DND-41 (cell line): ENCODE results near the gene PTCSC3.

Experiments
- ATAC-seq: fragments of 200-7000 bp; cut with Tn5 transposase; 3 replicates; pipeline ENCODE4 v1.9.1; 2021; ENCODE audit warnings: low read depth; ENCODE audit not compliant: insufficient read depth
- DNase-seq: peaks from one replicate; pipeline ENCODE4 v3.0.0-alpha.2; 2020
- H2AFZ ChIP-seq: 2 replicates; pipeline ENCODE4 v1.6.0; 2012; ENCODE audit warnings: low read depth, low read length
- H3K27ac ChIP-seq: 2 replicates; pipeline ENCODE4 v1.5.1; 2012; ENCODE audit warnings: low read length, inconsistent platforms
- H3K27me3 ChIP-seq: fragments of 200-600 bp; sonication (generic); 2 replicates; pipeline ENCODE4 v1.6.0; 2012; ENCODE audit warnings: low read length, mild to moderate bottlenecking, inconsistent platforms; ENCODE audit not compliant: insufficient read depth, poor library complexity
- H3K36me3 ChIP-seq: 2 replicates; pipeline ENCODE4 v1.5.1; 2012; ENCODE audit warnings: low read length, inconsistent platforms; ENCODE audit not compliant: insufficient read depth
- H3K4me1 ChIP-seq: 2 replicates; pipeline ENCODE4 v1.5.1; 2012; ENCODE audit warnings: mild to moderate bottlenecking, low read length; ENCODE audit not compliant: insufficient read depth
- H3K4me2 ChIP-seq: 2 replicates; pipeline ENCODE4 v1.6.0; 2012; ENCODE audit warnings: mild to moderate bottlenecking, moderate library complexity, low read length, inconsistent platforms; ENCODE audit not compliant: insufficient read depth
- H3K4me3 ChIP-seq, 2 experiments: fragments of 200-600 bp in 1 of 2; shearing (Covaris generic) in 1 of 2; 2 replicates each; pipeline ENCODE4 v1.5.1; 2012 to 2016; ENCODE audit warnings: inconsistent platforms in 2 of 2, low read length in 2 of 2, mild to moderate bottlenecking in 2 of 2, low read depth in 1 of 2, moderate library complexity in 1 of 2
- H3K79me2 ChIP-seq: 2 replicates; pipeline ENCODE4 v1.6.0; 2012; ENCODE audit warnings: low read length, inconsistent platforms; ENCODE audit not compliant: insufficient read depth
- H3K9ac ChIP-seq: 2 replicates; pipeline ENCODE4 v1.6.0; 2012; ENCODE audit warnings: low read depth, mild to moderate bottlenecking, inconsistent platforms, low read length, moderate library complexity
- H3K9me3 ChIP-seq: 2 replicates; pipeline ENCODE4 v1.5.1; 2012; ENCODE audit warnings: low read length, moderate library complexity, mild to moderate bottlenecking, inconsistent platforms; ENCODE audit not compliant: insufficient read depth, severe bottlenecking
- H4K20me1 ChIP-seq: 2 replicates; pipeline ENCODE4 v1.6.0; 2012; ENCODE audit warnings: low read length; ENCODE audit not compliant: insufficient read depth
- CTCF ChIP-seq: IDR thresholded peaks from 2 replicates; pipeline ENCODE4 v1.5.1; 2012; ENCODE audit warnings: borderline replicate concordance, low read length, moderate library complexity, mild to moderate bottlenecking; ENCODE audit not compliant: poor library complexity, severe bottlenecking; ENCODE audit errors: extremely low read depth
- EZH2 ChIP-seq: IDR thresholded peaks from 3 replicates; pipeline ENCODE4 v1.6.1; 2012; ENCODE audit warnings: borderline replicate concordance, low read depth, mild to moderate bottlenecking, moderate library complexity, low read length, inconsistent platforms; ENCODE audit not compliant: severe bottlenecking

Gene PTCSC3

GRCh38 chr14:36217027-36217426 lies 40.5 kb upstream of the PTCSC3 start:
- Histone ChIP-seq H3K36me3 (no peaks in the 10 kb centered on the region), H3K9ac (no peak overlapping the region), H3K4me3 (no peak overlapping the region), H3K27ac (no peak overlapping the region), H3K4me1 (no peaks in the 10 kb centered on the region), H3K27me3 (peaks cover 27% of the 10 kb centered on the region), H3K79me2 (no peaks in the 10 kb centered on the region), H4K20me1 (no peaks in the 10 kb centered on the region; the same call in 1 of the 2 replicates), H2AFZ (no peak overlapping the region), H3K4me2 (no peak overlapping the region), H3K9me3 (no peaks in the 10 kb centered on the region)
- DNase-seq (no peak), ATAC-seq (no peak)
- TF ChIP-seq CTCF (no peak), EZH2 (no peak)

GRCh38 chr14:36215217-36215598 lies 38.7 kb upstream of the PTCSC3 start:
- TF ChIP-seq EZH2 (no peak), CTCF (no peak)
- Histone ChIP-seq H3K27me3 (peaks cover 28% of the 10 kb centered on the region), H3K9ac (no peak overlapping the region), H3K4me1 (no peaks in the 10 kb centered on the region), H3K27ac (no peak overlapping the region), H3K36me3 (no peaks in the 10 kb centered on the region), H3K79me2 (no peaks in the 10 kb centered on the region), H4K20me1 (no peaks in the 10 kb centered on the region; the same call in 1 of the 2 replicates), H3K4me2 (no peak overlapping the region), H3K4me3 (no peak overlapping the region), H2AFZ (no peak overlapping the region), H3K9me3 (no peaks in the 10 kb centered on the region)
- no peak for DNase-seq
- ATAC-seq = no peak

GRCh38 chr14:36214476-36215216 lies 38.1 kb upstream of the PTCSC3 start:
- H3K27me3 ChIP-seq = peaks cover 28% of the 10 kb centered on the region

More at GRCh38 chr14:36214476-36215216, 38.1 kb upstream of the PTCSC3 start:
- H3K4me2 ChIP-seq = no peak overlapping the region
- no peak overlapping the region for H3K4me3 ChIP-seq
- H3K36me3 ChIP-seq = no peaks in the 10 kb centered on the region
- H3K4me1 ChIP-seq = no peaks in the 10 kb centered on the region
- TF ChIP-seq EZH2 (no peak), CTCF (no peak)
- H3K79me2 ChIP-seq = no peaks in the 10 kb centered on the region
- H4K20me1 ChIP-seq = no peaks in the 10 kb centered on the region; the same call in 1 of the 2 replicates
- DNase-seq (no peak), ATAC-seq (no peak)
- no peak overlapping the region for H2AFZ ChIP-seq
- H3K9ac ChIP-seq = no peak overlapping the region
- H3K27ac ChIP-seq = no peak overlapping the region
- H3K9me3 ChIP-seq = no peaks in the 10 kb centered on the region
